GM03348 (cell line): ENCODE data around the gene KIAA2012.

Experiments
- DNase-seq: peaks from one replicate; pipeline ENCODE4 v3.0.0; 2012; ENCODE audit warnings: low spot score

Gene KIAA2012

GRCh38 chr2:202088777-202089176 is 15.7 kb downstream of the KIAA2012 start:
- no peak for DNase-seq

GRCh38 chr2:202090530-202090929 is 17.5 kb downstream of the KIAA2012 start:
- no peak for DNase-seq

GRCh38 chr2:202091476-202091875 is 18.4 kb downstream of the KIAA2012 start:
- DNase-seq: no peak

- DNase-seq: no peak
These were observed 21.5 kb downstream of the KIAA2012 start for GRCh38 chr2:202094426-202094986.

GRCh38 chr2:202095235-202095634 is 22.2 kb downstream of the KIAA2012 start:
- no peak for DNase-seq

GRCh38 chr2:202096736-202097135 is 23.7 kb downstream of the KIAA2012 start:
- no peak for DNase-seq

GRCh38 chr2:202098291-202098690 is 25.2 kb downstream of the KIAA2012 start:
- DNase-seq: no peak

- no peak for DNase-seq
These were observed 26.5 kb downstream of the KIAA2012 start for GRCh38 chr2:202099515-202099914.

- no peak for DNase-seq
These were observed 27.1 kb downstream of the KIAA2012 start for GRCh38 chr2:202100176-202100575.

GRCh38 chr2:202101026-202101579 is 28.0 kb downstream of the KIAA2012 start:
- DNase-seq: no peak

GRCh38 chr2:202102425-202103000 is 29.5 kb downstream of the KIAA2012 start:
- DNase-seq: no peak

- DNase-seq: peak; percentile 75
These were observed 31.3 kb downstream of the KIAA2012 start for GRCh38 chr2:202104286-202104870.

- no peak for DNase-seq
These were observed 32.0 kb downstream of the KIAA2012 start for GRCh38 chr2:202105025-202105424.

GRCh38 chr2:202108345-202108744 is 35.3 kb downstream of the KIAA2012 start:
- no peak for DNase-seq

GRCh38 chr2:202109139-202109736 is 36.2 kb downstream of the KIAA2012 start:
- DNase-seq: no peak

- peak; percentile 49 for DNase-seq
These were observed 36.7 kb downstream of the KIAA2012 start for GRCh38 chr2:202109737-202110184.

GRCh38 chr2:202110491-202110890 is 37.4 kb downstream of the KIAA2012 start:
- no peak for DNase-seq

GRCh38 chr2:202112041-202112440 is 39.0 kb downstream of the KIAA2012 start:
- DNase-seq: no peak

- DNase-seq: peak; percentile 40
These were observed 40.6 kb downstream of the KIAA2012 start for GRCh38 chr2:202113571-202114142.

GRCh38 chr2:202114291-202114690 is 41.2 kb downstream of the KIAA2012 start:
- DNase-seq: no peak

- DNase-seq: no peak
These were observed 41.7 kb downstream of the KIAA2012 start for GRCh38 chr2:202114795-202115194.

- peak; percentile 71 for DNase-seq
These were observed 42.5 kb downstream of the KIAA2012 start for GRCh38 chr2:202115479-202115971.
